COR-L47 (cell line): ENCODE data around the gene WDR38.

Source experiments
- DNase-seq: peaks from one replicate; lab custom pipeline; 2025; lab: John Stamatoyannopoulos, UW

The WDR38 gene

DNA sequence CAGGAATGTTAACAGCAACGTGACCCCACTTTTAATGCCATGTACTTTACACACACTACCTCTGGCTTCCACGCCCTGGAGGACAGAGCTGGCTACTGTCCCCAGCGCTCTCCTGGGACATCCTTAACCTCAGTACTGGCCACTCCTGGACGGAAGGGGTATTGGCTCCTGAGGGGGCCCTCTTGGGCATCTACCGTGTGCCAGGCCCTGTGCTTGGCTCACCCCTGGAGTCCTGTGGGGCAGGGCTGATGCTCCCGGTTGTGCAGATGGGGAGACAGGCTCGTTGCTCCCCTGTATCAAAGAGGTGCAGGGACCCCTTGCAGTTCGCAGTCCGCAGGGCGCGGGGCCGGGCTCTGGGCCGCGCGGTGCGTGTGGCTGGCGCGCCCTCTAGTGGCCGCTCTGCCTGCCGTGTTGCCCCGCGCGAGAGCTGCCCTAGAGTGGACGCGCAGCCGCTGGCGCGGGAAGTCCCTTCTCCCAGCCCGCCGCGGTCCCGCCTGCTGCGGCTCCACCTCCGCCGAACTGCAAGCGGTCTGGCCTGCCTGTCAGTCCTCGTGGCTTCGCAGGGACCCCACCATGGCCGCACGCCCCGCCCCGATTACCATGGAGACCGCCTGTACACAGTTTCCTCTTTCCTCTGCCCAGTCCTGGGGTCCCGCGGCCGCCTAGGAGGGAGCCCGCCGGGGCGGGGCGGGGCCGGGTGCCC is at the start of gene WDR38:
TSS of gene WDR38 (plus strand) at position 632 of the 703 bp plus-strand sequence. CDS start 72 bp downstream, outside the sequence.
- DNase-seq, result peak; percentile 69

GRCh38 chr9:124803911-124804310 is 49.3 kb upstream of the WDR38 start:
- DNase-seq, result no peak

DNA sequence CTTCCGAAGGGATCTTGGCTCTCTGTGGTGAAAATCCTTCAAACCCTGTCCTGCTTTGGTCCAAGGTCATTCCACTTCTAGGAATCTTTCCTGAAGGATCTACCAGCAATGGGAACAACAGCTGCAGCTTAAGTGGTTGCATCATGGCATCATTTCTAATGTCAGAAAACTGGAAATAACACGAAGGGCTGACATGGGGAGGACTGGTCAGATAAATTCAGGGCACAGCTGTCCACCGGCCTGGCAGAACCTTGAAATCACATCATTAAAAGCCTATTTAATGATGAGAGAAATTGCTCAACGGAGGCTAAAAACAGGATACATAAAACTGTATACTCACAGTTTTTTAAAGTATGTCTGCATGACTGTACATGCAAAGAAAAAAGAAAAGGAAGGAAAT is 48.1 kb upstream of the WDR38 start:
- no peak for DNase-seq

GRCh38 chr9:124808246-124808956 is 44.9 kb upstream of the WDR38 start:
- no peak for DNase-seq

- DNase-seq, result no peak
These were observed 44.0 kb upstream of the WDR38 start for GRCh38 chr9:124809211-124809610.

DNA sequence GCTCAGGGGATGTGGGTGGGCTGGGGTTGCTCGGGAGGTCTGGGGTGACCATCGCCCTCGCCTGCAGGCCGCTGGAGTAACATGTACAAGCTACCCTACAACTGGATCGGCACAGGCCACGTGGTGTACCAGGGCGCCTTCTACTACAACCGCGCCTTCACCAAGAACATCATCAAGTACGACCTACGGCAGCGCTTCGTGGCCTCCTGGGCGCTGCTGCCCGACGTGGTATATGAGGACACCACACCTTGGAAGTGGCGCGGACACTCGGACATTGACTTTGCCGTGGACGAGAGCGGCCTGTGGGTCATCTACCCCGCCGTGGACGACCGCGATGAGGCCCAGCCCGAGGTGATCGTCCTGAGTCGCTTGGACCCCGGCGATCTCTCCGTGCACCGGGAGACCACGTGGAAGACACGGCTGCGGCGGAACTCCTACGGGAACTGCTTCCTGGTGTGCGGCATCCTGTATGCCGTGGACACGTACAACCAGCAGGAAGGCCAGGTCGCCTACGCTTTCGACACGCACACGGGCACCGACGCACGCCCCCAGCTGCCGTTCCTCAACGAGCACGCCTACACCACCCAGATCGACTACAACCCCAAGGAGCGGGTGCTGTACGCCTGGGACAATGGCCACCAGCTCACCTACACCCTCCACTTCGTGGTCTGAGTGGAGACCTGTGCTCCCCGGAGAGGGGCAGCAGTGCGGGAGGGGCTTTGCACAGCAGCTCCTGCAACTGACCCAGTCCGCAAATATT is 43.3 kb upstream of the WDR38 start:
- DNase-seq, result no peak

DNA sequence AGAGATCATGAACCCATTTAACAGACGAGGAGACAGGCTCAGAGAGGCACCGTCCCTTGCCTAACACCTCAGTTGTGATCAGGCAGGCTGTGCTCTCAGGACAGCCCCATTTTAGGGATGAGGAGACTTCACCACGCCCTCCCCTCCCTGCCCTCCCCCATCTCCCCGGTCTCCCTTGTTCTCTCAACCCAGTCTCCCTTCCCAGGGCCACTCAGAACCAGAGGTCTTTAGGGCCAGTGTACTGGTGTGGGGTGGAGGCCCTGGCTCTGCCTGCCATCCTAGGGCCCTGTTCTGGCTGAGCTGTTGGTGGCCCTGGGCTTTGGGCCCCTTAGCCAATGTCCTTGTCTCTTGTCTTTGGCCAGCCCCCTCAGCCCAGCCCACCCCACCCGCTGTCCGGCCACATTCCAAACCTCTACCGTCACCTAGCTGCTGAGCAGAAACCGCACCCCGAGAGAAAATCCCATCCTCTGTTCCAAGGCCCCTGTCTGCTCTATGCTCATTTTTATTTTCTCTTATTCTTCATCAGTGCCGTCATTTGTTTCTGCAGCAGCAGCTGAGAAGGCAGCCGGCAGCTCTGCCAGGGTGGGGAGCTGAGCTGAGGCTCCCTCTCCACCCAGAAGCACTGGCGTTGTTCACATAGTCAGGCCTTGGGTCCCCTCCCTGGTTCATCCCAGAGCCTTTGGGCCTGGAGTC is 42.5 kb upstream of the WDR38 start:
- no peak for DNase-seq

DNA sequence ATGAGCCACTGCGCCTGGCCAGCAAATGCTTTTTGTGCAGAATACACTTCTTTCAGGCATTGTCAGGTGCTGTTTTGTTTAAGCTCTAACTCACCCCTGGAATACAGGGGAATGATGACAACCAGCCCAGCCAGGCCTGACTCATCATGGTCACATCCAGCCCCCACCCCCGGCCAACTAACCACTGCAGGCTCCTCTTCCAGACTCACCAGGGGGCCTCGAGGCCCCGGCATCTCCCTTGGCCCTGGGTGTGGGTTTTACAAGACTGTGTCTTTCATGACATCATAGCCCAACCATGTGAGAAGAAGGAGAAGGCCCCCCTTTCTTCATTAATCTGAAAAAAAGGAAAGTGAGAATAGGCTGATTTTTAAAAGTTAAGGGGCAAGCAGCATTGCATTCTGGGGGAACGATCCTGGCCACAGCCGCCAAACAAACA is 40.8 kb upstream of the WDR38 start:
- no peak for DNase-seq

DNA sequence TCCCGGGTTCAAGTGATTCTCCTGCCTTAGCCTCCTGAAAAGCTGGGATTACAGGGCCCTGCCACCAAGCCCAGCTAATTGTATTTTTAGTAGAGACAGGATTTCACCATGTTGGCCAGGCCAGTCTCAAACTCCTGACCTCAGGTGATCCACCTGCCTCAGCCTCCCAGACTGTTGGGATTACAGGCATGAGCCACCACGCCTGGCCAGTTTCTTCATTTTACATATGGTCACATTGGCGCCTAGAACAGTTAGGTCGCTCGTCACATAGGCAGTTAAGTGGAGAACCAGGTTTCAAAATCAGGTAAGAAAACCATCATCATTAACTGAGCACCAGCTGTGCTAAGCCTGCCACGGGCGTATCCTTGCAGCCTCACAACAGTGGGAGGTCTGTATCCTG is 40.2 kb upstream of the WDR38 start:
- no peak for DNase-seq

DNA sequence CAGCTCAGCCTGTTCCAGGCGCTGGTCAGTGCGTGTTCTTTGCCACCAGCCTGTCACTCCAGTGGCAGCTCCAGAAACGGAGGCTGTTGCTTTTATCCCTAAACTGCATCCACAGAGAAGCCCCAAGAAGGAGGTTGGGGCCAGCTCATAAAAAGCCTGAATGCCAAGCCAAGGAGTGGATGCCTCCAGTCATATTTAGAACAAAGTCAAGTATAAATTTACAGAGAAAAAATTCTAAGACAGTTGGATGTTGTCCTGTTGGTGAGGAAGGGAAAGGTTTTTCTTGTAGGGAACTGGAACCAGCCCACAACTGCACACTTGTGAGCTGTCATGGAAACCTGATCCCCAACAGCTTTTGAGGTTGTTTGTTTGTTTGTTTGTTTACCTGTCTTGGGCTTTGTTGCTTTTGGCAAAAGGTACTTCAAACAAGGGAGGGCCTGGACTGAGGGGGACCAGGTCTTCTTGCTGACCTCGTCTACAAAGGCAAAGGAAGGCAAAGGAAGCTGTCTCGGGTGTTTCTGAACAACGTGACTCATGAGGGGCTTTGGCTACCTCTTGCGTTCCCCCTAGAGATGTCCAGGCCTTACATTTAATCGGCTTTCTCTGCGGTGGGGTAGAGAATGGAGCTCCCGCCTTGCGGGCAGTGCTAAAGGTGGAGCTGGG is 39.6 kb upstream of the WDR38 start:
- DNase-seq, result no peak

- no peak for DNase-seq
These were observed 39.1 kb upstream of the WDR38 start for GRCh38 chr9:124814164-124814535.

GRCh38 chr9:124815601-124816000 is 37.7 kb upstream of the WDR38 start:
- DNase-seq, result no peak

- no peak for DNase-seq
These were observed 34.6 kb upstream of the WDR38 start for GRCh38 chr9:124818431-124819281.

- DNase-seq, result no peak
These were observed 32.3 kb upstream of the WDR38 start for GRCh38 chr9:124820698-124821623.

GRCh38 chr9:124828489-124829333 is 24.5 kb upstream of the WDR38 start:
- no peak for DNase-seq

DNA sequence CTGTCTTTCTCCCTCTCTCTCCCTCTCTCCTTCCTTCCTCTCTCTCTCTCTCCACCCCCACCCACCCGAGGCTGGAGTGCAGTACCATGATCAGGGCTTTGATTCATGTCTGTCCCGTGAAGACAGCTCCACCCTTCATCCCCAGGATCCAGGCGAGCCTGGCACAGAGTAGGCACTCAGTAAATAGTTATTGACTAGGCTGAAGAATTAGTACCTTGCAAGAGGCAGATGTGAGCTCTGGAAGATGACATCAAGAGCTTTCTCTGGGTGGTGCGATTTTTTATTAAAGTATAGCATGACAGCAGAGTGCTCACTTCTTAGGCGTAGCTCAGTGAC is 24.0 kb upstream of the WDR38 start:
- DNase-seq, result no peak

GRCh38 chr9:124830593-124830992 is 22.7 kb upstream of the WDR38 start:
- no peak for DNase-seq

GRCh38 chr9:124831642-124832364 is 21.5 kb upstream of the WDR38 start:
- DNase-seq, result no peak
